ENCODE measurements around the gene JKAMP. TPM values are rescaled to one million over a fixed set of nuclear protein-coding genes. Genes with fewer than 3 reads are reported as not detected.

Gene JKAMP
- total RNA-seq, 1 experiment from 2014 or later: 46.5 TPM

GRCh38 chr14:59464486-59465315 is 19.6 kb upstream of the JKAMP start:
- no peak overlapping the region for H3K9ac ChIP-seq (ENCODE audit: low read length)
- H2AFZ ChIP-seq (ENCODE audit: low read depth, low read length, poor library complexity, severe bottlenecking): no peak overlapping the region
- H4K20me1 ChIP-seq (ENCODE audit: insufficient read depth): no peaks in the 10 kb centered on the region
- no peaks in the 10 kb centered on the region for H3K4me1 ChIP-seq (ENCODE audit: control insufficient read depth in 1 of 2, insufficient read depth in 2 of 2, low read length in 2 of 2)
- H3K27me3 ChIP-seq (ENCODE audit: insufficient read depth, low read length): no peaks in the 10 kb centered on the region
- intact Hi-C loops (cut with micrococcal nuclease): no loop called here
- ChIA-PET RAD21 (ENCODE audit: low non-redundant PET in 1 of 2, low total read pairs in 2 of 2, uncharacterized antibody in 2 of 2, unreplicated experiment in 2 of 2) (no interaction called here), CTCF (no interaction called here), POLR2A (no interaction called here)
- H3K36me3 ChIP-seq (ENCODE audit: control insufficient read depth in 1 of 2, insufficient read depth in 2 of 2, low read length in 2 of 2): 0 out of 4 replicates have a peak, but pooled peaks cover 2 to 14% of the 10 kb centered on the region in 2 experiments
- H3K9me2 ChIP-seq (ENCODE audit: insufficient read depth): no peaks in the 10 kb centered on the region
- H3K4me3 ChIP-seq (replicated peaks in 1 of 2; ENCODE audit: low read depth in 1 of 2, low read length in 2 of 2): no peak overlapping the region
- no peak for ATAC-seq
- BruUV-seq (replicated peaks): no TSS peak
- no peak for DNase-seq (ENCODE audit: low read depth, low spot score)
- no peaks in the 10 kb centered on the region for H3K79me2 ChIP-seq (ENCODE audit: insufficient read depth, low read length)
- no peak overlapping the region for H3K27ac ChIP-seq (ENCODE audit: low read depth, low read length)
- H3K4me2 ChIP-seq (ENCODE audit: low read length): no peak overlapping the region
- H3K9me3 ChIP-seq (ENCODE audit: control insufficient read depth in 1 of 2, insufficient read depth in 1 of 2, low read depth in 1 of 2, low read length in 2 of 2): no peaks in the 10 kb centered on the region
- no peak for TF ChIP-seq FOSL1 (IDR thresholded peaks at IDR 0.05; ENCODE audit: low read depth)

- Histone ChIP-seq H3K36me3 (ENCODE audit: control insufficient read depth in 1 of 2, insufficient read depth in 2 of 2, low read length in 2 of 2) (peaks cover 2 to 10% of the 10 kb centered on the region in 2 experiments; a peak in 1 of 4 replicates), H3K4me2 (ENCODE audit: low read length) (no peak within 1 kb of the TSS), H3K9ac (ENCODE audit: low read length) (no peak within 1 kb of the TSS), H3K9me3 (ENCODE audit: control insufficient read depth in 1 of 2, insufficient read depth in 1 of 2, low read depth in 1 of 2, low read length in 2 of 2) (no peaks in the 10 kb centered on the region), H3K9me2 (ENCODE audit: insufficient read depth) (no peaks in the 10 kb centered on the region), H3K4me1 (ENCODE audit: control insufficient read depth in 1 of 2, insufficient read depth in 2 of 2, low read length in 2 of 2) (no peaks in the 10 kb centered on the region), H3K27me3 (ENCODE audit: insufficient read depth, low read length) (no peaks in the 10 kb centered on the region), H3K27ac (ENCODE audit: low read depth, low read length) (no peak within 1 kb of the TSS), H3K4me3 (replicated peaks in 1 of 2; ENCODE audit: low read depth in 1 of 2, low read length in 2 of 2) (no peak within 1 kb of the TSS), H3K79me2 (ENCODE audit: insufficient read depth, low read length) (no peaks in the 10 kb centered on the region), H2AFZ (ENCODE audit: low read depth, low read length, poor library complexity, severe bottlenecking) (no peak within 1 kb of the TSS), H4K20me1 (ENCODE audit: insufficient read depth) (no peaks in the 10 kb centered on the region)
- ATAC-seq (no peak), DNase-seq (ENCODE audit: low read depth, low spot score) (no peak)
- RAD21 ChIA-PET (ENCODE audit: low non-redundant PET in 1 of 2, low total read pairs in 2 of 2, uncharacterized antibody in 2 of 2, unreplicated experiment in 2 of 2): no interaction called here
- POLR2A ChIA-PET: no interaction called here
- BruUV-seq (replicated peaks): no TSS peak
- TF ChIP-seq SIN3A (IDR thresholded peaks at IDR 0.05; ENCODE audit: low read depth) (no peak), SP1 (IDR thresholded peaks at IDR 0.05; ENCODE audit: low read depth) (no peak), RAD21 (IDR thresholded peaks at IDR 0.05; ENCODE audit: low read depth) (no peak), SRF (IDR thresholded peaks at IDR 0.05; ENCODE audit: low read depth) (no peak), YY1 (IDR thresholded peaks at IDR 0.05; ENCODE audit: extremely low read depth, insufficient replicate concordance, low read depth, low read length) (no peak), EGR1 (IDR thresholded peaks at IDR 0.05; ENCODE audit: low read depth) (no peak), ZNF274 (IDR thresholded peaks at IDR 0.05; ENCODE audit: low read depth, low read length) (no peak), ZFX (IDR thresholded peaks at IDR 0.05) (no peak), TCF7L2 (IDR thresholded peaks at IDR 0.05; ENCODE audit: borderline replicate concordance, extremely low read depth, insufficient read depth, insufficient read length) (no peak), CBX3 (IDR thresholded peaks at IDR 0.05; ENCODE audit: low read depth) (no peak)
- TF ChIP-seq, protein P1, sequence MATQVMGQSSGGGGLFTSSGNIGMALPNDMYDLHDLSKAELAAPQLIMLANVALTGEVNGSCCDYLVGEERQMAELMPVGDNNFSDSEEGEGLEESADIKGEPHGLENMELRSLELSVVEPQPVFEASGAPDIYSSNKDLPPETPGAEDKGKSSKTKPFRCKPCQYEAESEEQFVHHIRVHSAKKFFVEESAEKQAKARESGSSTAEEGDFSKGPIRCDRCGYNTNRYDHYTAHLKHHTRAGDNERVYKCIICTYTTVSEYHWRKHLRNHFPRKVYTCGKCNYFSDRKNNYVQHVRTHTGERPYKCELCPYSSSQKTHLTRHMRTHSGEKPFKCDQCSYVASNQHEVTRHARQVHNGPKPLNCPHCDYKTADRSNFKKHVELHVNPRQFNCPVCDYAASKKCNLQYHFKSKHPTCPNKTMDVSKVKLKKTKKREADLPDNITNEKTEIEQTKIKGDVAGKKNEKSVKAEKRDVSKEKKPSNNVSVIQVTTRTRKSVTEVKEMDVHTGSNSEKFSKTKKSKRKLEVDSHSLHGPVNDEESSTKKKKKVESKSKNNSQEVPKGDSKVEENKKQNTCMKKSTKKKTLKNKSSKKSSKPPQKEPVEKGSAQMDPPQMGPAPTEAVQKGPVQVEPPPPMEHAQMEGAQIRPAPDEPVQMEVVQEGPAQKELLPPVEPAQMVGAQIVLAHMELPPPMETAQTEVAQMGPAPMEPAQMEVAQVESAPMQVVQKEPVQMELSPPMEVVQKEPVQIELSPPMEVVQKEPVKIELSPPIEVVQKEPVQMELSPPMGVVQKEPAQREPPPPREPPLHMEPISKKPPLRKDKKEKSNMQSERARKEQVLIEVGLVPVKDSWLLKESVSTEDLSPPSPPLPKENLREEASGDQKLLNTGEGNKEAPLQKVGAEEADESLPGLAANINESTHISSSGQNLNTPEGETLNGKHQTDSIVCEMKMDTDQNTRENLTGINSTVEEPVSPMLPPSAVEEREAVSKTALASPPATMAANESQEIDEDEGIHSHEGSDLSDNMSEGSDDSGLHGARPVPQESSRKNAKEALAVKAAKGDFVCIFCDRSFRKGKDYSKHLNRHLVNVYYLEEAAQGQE (IDR thresholded peaks at IDR 0.05; ENCODE audit: low read depth): no peak
- CTCF ChIA-PET: no interaction called here
- intact Hi-C loops (cut with micrococcal nuclease): no loop called here
Measured at GRCh38 chr14:59465316-59466135, 18.8 kb upstream of the JKAMP start, which contains the start of gene GPR135. TSS of gene GPR135 (minus strand) at chr14:59465380. CDS start at chr14:59465226, 154 bp downstream.

All from HCT116 (cell line).